NCI-H187 (cell line): ENCODE data around the gene TMED10.

Source experiments
- DNase-seq, 2 experiments: peaks; one replicate each; lab custom pipeline; 2025; lab: John Stamatoyannopoulos, UW

The TMED10 gene

DNA sequence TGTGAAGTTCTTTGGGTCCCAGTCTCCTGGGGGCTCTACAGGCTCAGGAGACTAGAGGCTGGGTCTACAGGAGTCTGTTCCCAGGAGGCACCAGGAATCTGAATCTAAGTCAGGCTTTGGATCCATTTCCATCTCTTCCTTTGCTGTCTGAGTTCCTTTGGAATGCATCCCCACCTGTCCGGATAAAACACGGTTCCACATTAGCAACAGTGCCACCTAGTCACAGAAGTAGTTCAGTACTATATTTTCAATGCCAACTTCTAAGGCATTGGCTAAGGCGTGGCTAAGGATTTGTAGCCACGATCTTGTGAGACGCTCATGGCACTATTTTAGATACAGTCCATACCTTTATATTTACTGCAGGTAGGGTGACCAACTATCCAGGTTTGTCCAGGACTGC is 91.9 kb downstream of the TMED10 start:
- no peak for DNase-seq

DNA sequence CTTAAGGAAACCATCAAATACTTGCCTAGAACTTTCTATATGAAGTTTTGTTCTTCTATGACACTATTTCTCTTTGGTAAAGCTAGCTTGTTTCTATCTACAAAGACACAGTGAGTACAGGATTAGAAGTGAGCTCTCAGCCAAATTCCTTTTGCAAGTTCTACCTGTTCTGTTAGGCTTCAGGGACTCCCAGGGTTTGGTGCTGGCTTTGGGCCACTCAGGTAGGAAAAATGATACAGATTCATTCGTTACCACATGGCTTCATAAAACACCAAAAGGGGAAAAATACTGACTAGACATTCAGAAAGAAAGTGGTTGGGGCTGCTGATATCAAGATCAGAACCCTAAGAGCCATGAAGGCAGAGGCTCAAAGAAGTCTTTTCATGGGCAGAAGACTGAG is 93.1 kb downstream of the TMED10 start:
- no peak for DNase-seq

DNA sequence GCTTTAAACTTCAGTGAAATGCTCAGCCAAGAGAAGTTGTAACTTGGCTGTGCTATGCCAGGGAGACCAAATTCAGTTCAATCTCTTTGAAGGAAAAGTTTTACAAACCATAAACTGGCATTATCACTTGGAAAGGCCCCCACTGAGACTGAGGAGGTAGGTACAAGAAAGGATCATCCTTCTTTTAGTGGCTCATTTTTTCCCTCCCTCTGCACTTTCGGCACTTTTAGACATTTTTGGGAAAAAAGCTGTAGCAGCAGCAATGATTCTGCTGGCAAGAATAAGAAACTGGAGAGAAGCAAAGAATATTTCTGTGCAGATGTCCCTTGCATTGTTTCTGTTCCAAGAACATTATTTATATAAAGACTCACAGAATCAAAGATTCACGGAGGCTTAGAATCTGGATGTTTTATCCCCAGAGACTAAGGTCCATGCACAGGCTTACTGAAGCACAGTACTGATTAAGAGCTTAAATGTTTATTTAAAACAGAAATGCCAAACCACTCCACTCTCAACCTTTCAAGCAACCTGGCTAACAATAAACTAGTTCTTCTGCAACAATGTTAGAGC is 94.7 kb downstream of the TMED10 start:
- DNase-seq: no peak
